Measurements from ENCODE around the gene TMEM115.

Gene TMEM115

DNA sequence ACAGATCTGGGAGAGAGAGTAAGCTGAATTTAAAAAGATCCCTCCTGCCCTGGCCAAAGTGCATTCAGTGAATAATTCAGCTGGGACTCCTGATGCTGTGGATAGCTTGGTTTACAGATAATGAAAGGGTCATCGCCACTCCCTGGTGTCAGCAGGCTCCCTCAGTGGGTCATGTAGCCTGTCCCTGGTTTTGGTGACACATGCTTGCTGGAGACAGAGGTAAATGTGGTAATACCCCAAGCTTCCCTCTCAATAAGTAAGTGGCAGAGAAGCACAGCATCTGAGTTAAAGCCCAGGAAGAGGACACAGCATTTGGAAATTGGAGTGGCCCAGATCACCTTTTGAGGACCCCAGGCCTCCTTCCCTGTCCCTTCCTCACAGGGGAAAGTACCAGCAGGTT is 1.8 kb downstream of the TMEM115 start:
- H2AFZ ChIP-seq (ENCODE audit: insufficient read depth, low read length, poor library complexity), result no peak overlapping the region
- no peak overlapping the region for H4K12ac ChIP-seq (ENCODE audit: low read depth, low read length)
- H3K4me3 ChIP-seq (ENCODE audit: low read depth, low read length), result no peak overlapping the region
- H3K4me1 ChIP-seq (ENCODE audit: control insufficient read depth in 1 of 2, insufficient read depth in 2 of 2, low read length in 2 of 2), result peaks cover 18 to 33% of the 10 kb centered on the region in 2 experiments
- no peak overlapping the region for H4K8ac ChIP-seq (ENCODE audit: low read depth, low read length)
- H3K14ac ChIP-seq (ENCODE audit: low read length), result no peak overlapping the region
- H3K4me2 ChIP-seq (ENCODE audit: low read length), result peak overlapping the region; percentile 88
- DNase-seq, result no peak
- H2BK120ac ChIP-seq (ENCODE audit: insufficient read depth, low read length, poor library complexity), result no peak overlapping the region
- H3K79me1 ChIP-seq (ENCODE audit: low read length), result peaks cover 4% of the 10 kb centered on the region
- no peak overlapping the region for H3K27ac ChIP-seq (ENCODE audit: low read depth, low read length)
- peaks cover 36 to 46% of the 10 kb centered on the region in 2 experiments for H3K36me3 ChIP-seq (ENCODE audit: control insufficient read depth in 1 of 2, insufficient read depth in 2 of 2, low read length in 2 of 2)
- no peak overlapping the region for H2AK5ac ChIP-seq (ENCODE audit: low read length)
- no peak overlapping the region for H2BK12ac ChIP-seq (ENCODE audit: low read length)
- no peak overlapping the region for H2BK5ac ChIP-seq (ENCODE audit: low read depth, low read length, poor library complexity)
- H3K79me2 ChIP-seq (ENCODE audit: control insufficient read depth, insufficient read depth, low read length, poor library complexity), result peaks cover 15% of the 10 kb centered on the region
- H4K91ac ChIP-seq (ENCODE audit: low read depth, low read length), result no peak overlapping the region
- WGBS (ENCODE audit: extremely low coverage, insufficient coverage, insufficient read length), result no CpG with 5 or more reads among the region's 1 CpG
- H3K9ac ChIP-seq (ENCODE audit: low read length), result peak overlapping the region; percentile 43
- H3K9me3 ChIP-seq (ENCODE audit: insufficient read depth, low read depth, low read length), result no peaks in the 10 kb centered on the region
- peak overlapping the region; percentile 73 for H3K4ac ChIP-seq (ENCODE audit: low read depth, low read length)
- no peak overlapping the region for H3K18ac ChIP-seq (ENCODE audit: low read length)
- no peaks in the 10 kb centered on the region for H3K27me3 ChIP-seq (ENCODE audit: insufficient read depth, low read length)
- H3K23ac ChIP-seq (ENCODE audit: low read length), result no peak overlapping the region

DNA sequence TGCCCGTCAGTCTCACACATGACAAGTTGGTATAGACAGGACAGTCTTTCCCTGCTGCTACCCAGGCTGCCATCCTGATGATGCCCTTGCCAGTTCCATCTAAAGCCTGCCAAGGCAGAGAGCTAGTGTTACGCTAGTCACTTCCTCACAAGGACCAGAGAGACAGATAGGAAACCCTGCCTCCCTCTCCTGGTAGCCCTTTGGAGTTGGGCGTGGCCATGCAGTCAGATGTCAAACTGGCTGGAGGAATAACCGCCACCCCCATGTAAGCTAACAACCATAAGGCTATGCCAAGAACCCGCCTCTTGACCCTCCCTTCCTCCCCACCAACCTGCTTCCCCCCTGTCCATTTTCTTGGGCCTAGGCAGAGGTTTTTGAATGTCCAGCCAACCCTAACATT is 2.8 kb downstream of the TMEM115 start:
- Histone ChIP-seq H3K14ac (ENCODE audit: low read length) (no peak overlapping the region), H4K12ac (ENCODE audit: low read depth, low read length) (no peak overlapping the region), H2AFZ (ENCODE audit: insufficient read depth, low read length, poor library complexity) (no peak overlapping the region), H3K27me3 (ENCODE audit: insufficient read depth, low read length) (no peaks in the 10 kb centered on the region), H3K4me3 (ENCODE audit: low read depth, low read length) (no peak overlapping the region), H3K79me1 (ENCODE audit: low read length) (peaks cover 4% of the 10 kb centered on the region), H4K91ac (ENCODE audit: low read depth, low read length) (no peak overlapping the region), H3K23ac (ENCODE audit: low read length) (no peak overlapping the region), H3K18ac (ENCODE audit: low read length) (no peak overlapping the region), H3K9ac (ENCODE audit: low read length) (no peak overlapping the region), H3K9me3 (ENCODE audit: insufficient read depth, low read depth, low read length) (no peaks in the 10 kb centered on the region), H3K79me2 (ENCODE audit: control insufficient read depth, insufficient read depth, low read length, poor library complexity) (peaks cover 15% of the 10 kb centered on the region), H3K4ac (ENCODE audit: low read depth, low read length) (peak overlapping the region; percentile 5), H2BK12ac (ENCODE audit: low read length) (no peak overlapping the region), H3K4me2 (ENCODE audit: low read length) (peak overlapping the region; percentile 88), H3K27ac (ENCODE audit: low read depth, low read length) (no peak overlapping the region), H3K36me3 (ENCODE audit: control insufficient read depth in 1 of 2, insufficient read depth in 2 of 2, low read length in 2 of 2) (peaks cover 36 to 46% of the 10 kb centered on the region in 2 experiments), H2BK120ac (ENCODE audit: insufficient read depth, low read length, poor library complexity) (no peak overlapping the region), H3K4me1 (ENCODE audit: control insufficient read depth in 1 of 2, insufficient read depth in 2 of 2, low read length in 2 of 2) (peaks cover 18 to 36% of the 10 kb centered on the region in 2 experiments), H2BK5ac (ENCODE audit: low read depth, low read length, poor library complexity) (no peak overlapping the region), H4K8ac (ENCODE audit: low read depth, low read length) (no peak overlapping the region), H2AK5ac (ENCODE audit: low read length) (no peak overlapping the region)
- no CpG with 5 or more reads among the region's 5 CpGs for WGBS (ENCODE audit: extremely low coverage, insufficient coverage, insufficient read length)
- no peak for DNase-seq

DNA sequence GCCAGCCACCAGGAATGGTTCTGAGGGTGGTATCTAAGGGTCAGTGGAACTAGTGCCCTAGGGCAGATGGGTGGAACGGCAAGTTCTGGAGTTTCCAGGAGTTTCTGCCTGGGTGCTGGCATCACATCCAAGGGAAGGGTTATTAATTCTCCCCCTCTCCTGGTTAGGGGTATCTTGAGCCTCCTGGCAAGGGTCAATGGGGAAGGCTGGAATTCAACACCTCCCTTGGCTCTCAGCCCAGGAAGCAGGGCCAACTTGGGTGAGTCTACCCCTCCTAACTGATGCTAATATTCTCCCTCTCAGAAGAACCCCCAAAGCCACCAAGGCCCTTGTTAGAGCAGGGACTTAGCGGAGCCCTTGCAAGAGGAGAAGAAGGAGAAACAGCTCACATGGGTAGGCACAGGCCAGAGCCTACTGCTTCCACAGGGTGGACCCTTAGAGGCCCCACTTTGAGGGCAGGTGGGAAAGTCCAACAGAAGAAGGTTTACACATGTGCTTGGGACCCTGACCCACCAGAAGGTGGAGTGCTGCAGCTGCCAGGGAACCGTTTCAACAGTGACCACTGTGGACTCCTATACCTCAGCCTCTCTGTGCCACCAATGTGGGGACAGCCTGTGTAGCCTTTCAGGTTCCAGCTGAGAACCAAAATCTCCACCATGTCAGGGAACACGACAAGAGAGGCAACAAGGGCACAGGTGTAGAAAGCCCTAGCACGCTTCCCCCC is 3.3 kb downstream of the TMEM115 start:
- no peak overlapping the region for H3K14ac ChIP-seq (ENCODE audit: low read length)
- H3K79me1 ChIP-seq (ENCODE audit: low read length), result peaks cover 4% of the 10 kb centered on the region
- no peak overlapping the region for H3K23ac ChIP-seq (ENCODE audit: low read length)
- WGBS (ENCODE audit: extremely low coverage, insufficient coverage, insufficient read length), result no CpG with 5 or more reads among the region's 5 CpGs
- no peak overlapping the region for H4K12ac ChIP-seq (ENCODE audit: low read depth, low read length)
- no peak overlapping the region for H2AFZ ChIP-seq (ENCODE audit: insufficient read depth, low read length, poor library complexity)
- no peak overlapping the region for H2BK120ac ChIP-seq (ENCODE audit: insufficient read depth, low read length, poor library complexity)
- H4K8ac ChIP-seq (ENCODE audit: low read depth, low read length), result no peak overlapping the region
- DNase-seq, result no peak
- H3K18ac ChIP-seq (ENCODE audit: low read length), result no peak overlapping the region
- no peaks in the 10 kb centered on the region for H3K27me3 ChIP-seq (ENCODE audit: insufficient read depth, low read length)
- no peak overlapping the region for H3K9ac ChIP-seq (ENCODE audit: low read length)
- H3K27ac ChIP-seq (ENCODE audit: low read depth, low read length), result no peak overlapping the region
- peaks cover 22 to 42% of the 10 kb centered on the region in 2 experiments for H3K4me1 ChIP-seq (ENCODE audit: control insufficient read depth in 1 of 2, insufficient read depth in 2 of 2, low read length in 2 of 2)
- no peak overlapping the region for H2BK12ac ChIP-seq (ENCODE audit: low read length)
- no peak overlapping the region for H3K4me2 ChIP-seq (ENCODE audit: low read length)
- H3K79me2 ChIP-seq (ENCODE audit: control insufficient read depth, insufficient read depth, low read length, poor library complexity), result peaks cover 15% of the 10 kb centered on the region
- H3K4ac ChIP-seq (ENCODE audit: low read depth, low read length), result no peak overlapping the region
- peaks cover 36 to 46% of the 10 kb centered on the region in 2 experiments for H3K36me3 ChIP-seq (ENCODE audit: control insufficient read depth in 1 of 2, insufficient read depth in 2 of 2, low read length in 2 of 2)
- H3K4me3 ChIP-seq (ENCODE audit: low read depth, low read length), result no peak overlapping the region
- H2AK5ac ChIP-seq (ENCODE audit: low read length), result no peak overlapping the region
- no peak overlapping the region for H2BK5ac ChIP-seq (ENCODE audit: low read depth, low read length, poor library complexity)
- no peaks in the 10 kb centered on the region for H3K9me3 ChIP-seq (ENCODE audit: insufficient read depth, low read depth, low read length)
- no peak overlapping the region for H4K91ac ChIP-seq (ENCODE audit: low read depth, low read length)

- Histone ChIP-seq H3K27ac (ENCODE audit: low read depth, low read length) (no peak overlapping the region), H3K9me3 (ENCODE audit: insufficient read depth, low read depth, low read length) (no peaks in the 10 kb centered on the region), H3K4me2 (ENCODE audit: low read length) (no peak overlapping the region), H2BK120ac (ENCODE audit: insufficient read depth, low read length, poor library complexity) (no peak overlapping the region), H3K9ac (ENCODE audit: low read length) (no peak overlapping the region), H3K36me3 (ENCODE audit: control insufficient read depth in 1 of 2, insufficient read depth in 2 of 2, low read length in 2 of 2) (peaks cover 36 to 46% of the 10 kb centered on the region in 2 experiments), H4K8ac (ENCODE audit: low read depth, low read length) (no peak overlapping the region), H4K12ac (ENCODE audit: low read depth, low read length) (no peak overlapping the region), H2AFZ (ENCODE audit: insufficient read depth, low read length, poor library complexity) (no peak overlapping the region), H3K79me2 (ENCODE audit: control insufficient read depth, insufficient read depth, low read length, poor library complexity) (peaks cover 16% of the 10 kb centered on the region), H2BK12ac (ENCODE audit: low read length) (no peak overlapping the region), H3K18ac (ENCODE audit: low read length) (no peak overlapping the region), H3K23ac (ENCODE audit: low read length) (no peak overlapping the region), H3K4ac (ENCODE audit: low read depth, low read length) (no peak overlapping the region), H2BK5ac (ENCODE audit: low read depth, low read length, poor library complexity) (no peak overlapping the region), H3K4me3 (ENCODE audit: low read depth, low read length) (no peak overlapping the region), H3K27me3 (ENCODE audit: insufficient read depth, low read length) (no peaks in the 10 kb centered on the region), H3K79me1 (ENCODE audit: low read length) (peaks cover 10% of the 10 kb centered on the region), H3K14ac (ENCODE audit: low read length) (no peak overlapping the region), H2AK5ac (ENCODE audit: low read length) (no peak overlapping the region), H4K91ac (ENCODE audit: low read depth, low read length) (no peak overlapping the region), H3K4me1 (ENCODE audit: control insufficient read depth in 1 of 2, insufficient read depth in 2 of 2, low read length in 2 of 2) (peaks cover 27 to 48% of the 10 kb centered on the region in 2 experiments)
- no peak for DNase-seq
- WGBS (ENCODE audit: extremely low coverage, insufficient coverage, insufficient read length), result no CpG with 5 or more reads among the region's 7 CpGs
These were observed 4.5 kb downstream of the TMEM115 start for GRCh38 chr3:50354850-50355249.

Measured in trophoblast cell (in vitro differentiated cells and primary cell).